Body of pancreas (tissue), 4 donors: ENCODE measurements around the gene ACAP2. TPM values are rescaled to one million over a fixed set of nuclear protein-coding genes. Genes with fewer than 3 reads are reported as not detected.

ENCODE experiments used
- ATAC-seq: fragments of 150-250 bp; one replicate; pipeline ENCODE4 v1.9.1; 2016
- DNase-seq, 4 donors: peaks; one replicate each; pipeline ENCODE4 v3.0.0-alpha.2; 2019
- H3K27ac ChIP-seq, 4 donors: fragments of 200-600 bp; sonication (generic); 1 replicate in 3 of 4; 2 replicates in 1 of 4; pipeline versions ENCODE4 v1.5.1 to v1.6.1; 2016 to 2019; ENCODE audit warnings: mild to moderate bottlenecking in 1 of 4, mixed read lengths in 1 of 4, moderate library complexity in 1 of 4
- H3K27me3 ChIP-seq, 2 donors: fragments of 200-600 bp; sonication (generic); one replicate each; pipeline ENCODE4 v1.6.0; 2016; ENCODE audit warnings: mild to moderate bottlenecking in 1 of 2
- H3K36me3 ChIP-seq, 2 donors: fragments of 200-600 bp; sonication (generic); replicated peaks in 1 of 2; 2 replicates each; pipeline ENCODE4 v1.5.1; 2016; ENCODE audit warnings: low read depth in 2 of 2; ENCODE audit not compliant: insufficient read depth in 1 of 2
- H3K4me1 ChIP-seq: fragments of 200-600 bp; sonication (generic); one replicate; pipeline ENCODE4 v1.6.0; 2016
- H3K4me3 ChIP-seq, 2 donors: fragments of 200-600 bp; sonication (generic); 1 replicate in 1 of 2; 2 replicates in 1 of 2; pipeline ENCODE4 v1.5.1; 2016 to 2019
- H3K9me3 ChIP-seq, 3 donors: fragments of 200-600 bp; sonication (generic); 1 replicate in 2 of 3; 2 replicates in 1 of 3; pipeline ENCODE4 v1.5.1; 2016
- POLR2A ChIP-seq, 3 donors: fragments of 450-650 bp; IDR thresholded peaks; one replicate each; pipeline ENCODE4 v1.6.1; 2016; ENCODE audit warnings: antibody characterized with exemption in 3 of 3, mild to moderate bottlenecking in 2 of 3
- WGBS, 2 donors: methylation state at CpG; one replicate each; pipeline ENCODE4 v1.1.5; 2017; 5-methylcytosine and 5-hydroxymethylcytosine counted together
- intact Hi-C: fragments of 100-400 bp; cut with DNase I; formaldehyde crosslinking; loops from one replicate; pipeline ENCODE4 v1.15.1; 2023
- total RNA-seq, 2 donors: library from RNA; depleted of rRNA; stranded (reverse); fragments of >200 nt; gene quantifications; one replicate each; pipeline ENCODE4 v1.1.0, GENCODE V29; 2016
- TF ChIP-seq, protein P1 (sequence below), 7 experiments: fragments of 450-650 bp in 4 of 7; fragments of 200-600 bp in 3 of 7; sonication (generic) in 3 of 7; IDR thresholded peaks; one replicate each; pipeline ENCODE4 v1.5.1; 2016 to 2019; ENCODE audit warnings: antibody characterized with exemption in 7 of 7

The ACAP2 gene
- total RNA-seq, 2 donors from 2014 or later = 25.1 to 25.9 TPM

DNA sequence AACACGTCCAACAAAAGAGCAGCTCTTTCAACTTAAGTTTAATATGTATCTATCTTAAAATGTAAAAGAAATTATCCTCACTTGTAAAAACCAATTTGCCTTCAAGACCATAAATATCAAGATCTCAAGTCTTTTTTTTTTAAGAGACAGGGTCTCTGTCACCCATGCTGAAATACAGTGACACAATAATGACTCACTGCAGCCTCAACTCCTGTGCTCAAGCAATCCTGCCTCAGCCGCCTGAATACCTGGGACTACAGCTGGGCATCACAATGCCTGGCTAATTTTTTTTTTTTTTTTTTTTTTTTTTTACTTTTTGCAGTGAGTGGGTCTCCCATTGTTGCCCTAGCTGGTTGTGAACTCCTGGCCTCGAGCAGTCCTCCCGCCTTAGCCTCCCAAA, 26.0 kb downstream of the ACAP2 start:
- no peaks in the 10 kb centered on the region for H3K27me3 ChIP-seq
- no peak for ATAC-seq
- WGBS, 2 donors = 90 to 95% methylated on average over 4 of the region's 4 CpGs

DNA sequence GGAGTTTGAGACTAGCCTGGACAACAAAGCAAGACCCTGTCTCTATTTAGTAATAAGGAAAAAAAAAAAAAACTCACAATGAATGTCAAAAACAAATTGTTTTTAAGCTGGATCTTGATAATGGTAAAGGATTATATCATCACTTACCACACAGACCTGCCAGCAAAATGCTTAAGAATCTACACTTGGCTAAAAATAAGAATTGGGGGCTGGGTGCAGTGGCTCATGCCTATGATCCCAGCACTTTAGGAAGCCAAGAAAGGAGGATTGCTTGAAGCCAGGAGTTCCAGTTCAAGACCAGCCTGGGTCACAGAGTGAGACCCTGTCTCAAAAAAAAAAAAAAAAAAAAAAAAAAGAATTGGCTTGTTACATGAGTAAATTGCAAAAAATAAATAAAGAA, 31.0 kb downstream of the ACAP2 start:
- Histone ChIP-seq H3K9me3 (no peaks in the 10 kb centered on the region), H3K36me3 (no peaks in the 10 kb centered on the region), H3K27me3 (no peaks in the 10 kb centered on the region), H3K4me3 (no peak overlapping the region), H3K4me1 (no peaks in the 10 kb centered on the region), H3K27ac (no peak overlapping the region)
- no peak for TF ChIP-seq POLR2A (IDR thresholded peaks at IDR 0.05)
- TF ChIP-seq, protein P1, sequence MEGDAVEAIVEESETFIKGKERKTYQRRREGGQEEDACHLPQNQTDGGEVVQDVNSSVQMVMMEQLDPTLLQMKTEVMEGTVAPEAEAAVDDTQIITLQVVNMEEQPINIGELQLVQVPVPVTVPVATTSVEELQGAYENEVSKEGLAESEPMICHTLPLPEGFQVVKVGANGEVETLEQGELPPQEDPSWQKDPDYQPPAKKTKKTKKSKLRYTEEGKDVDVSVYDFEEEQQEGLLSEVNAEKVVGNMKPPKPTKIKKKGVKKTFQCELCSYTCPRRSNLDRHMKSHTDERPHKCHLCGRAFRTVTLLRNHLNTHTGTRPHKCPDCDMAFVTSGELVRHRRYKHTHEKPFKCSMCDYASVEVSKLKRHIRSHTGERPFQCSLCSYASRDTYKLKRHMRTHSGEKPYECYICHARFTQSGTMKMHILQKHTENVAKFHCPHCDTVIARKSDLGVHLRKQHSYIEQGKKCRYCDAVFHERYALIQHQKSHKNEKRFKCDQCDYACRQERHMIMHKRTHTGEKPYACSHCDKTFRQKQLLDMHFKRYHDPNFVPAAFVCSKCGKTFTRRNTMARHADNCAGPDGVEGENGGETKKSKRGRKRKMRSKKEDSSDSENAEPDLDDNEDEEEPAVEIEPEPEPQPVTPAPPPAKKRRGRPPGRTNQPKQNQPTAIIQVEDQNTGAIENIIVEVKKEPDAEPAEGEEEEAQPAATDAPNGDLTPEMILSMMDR (IDR thresholded peaks at IDR 0.05) = no peak
- ATAC-seq (no peak), DNase-seq (no peak)
- intact Hi-C loops = no loop called here

More for the DNA sequence above, 26.0 kb downstream of the ACAP2 start:
- DNase-seq = no peak
- H3K4me1 ChIP-seq = no peaks in the 10 kb centered on the region
- no peak overlapping the region for H3K4me3 ChIP-seq
- H3K9me3 ChIP-seq = no peaks in the 10 kb centered on the region
- TF ChIP-seq, protein P1 (IDR thresholded peaks at IDR 0.05) = no peak
- TF ChIP-seq POLR2A (IDR thresholded peaks at IDR 0.05) = no peak
- intact Hi-C loops = no loop called here
- no peaks in the 10 kb centered on the region for H3K36me3 ChIP-seq
- H3K27ac ChIP-seq = no peak overlapping the region

DNA sequence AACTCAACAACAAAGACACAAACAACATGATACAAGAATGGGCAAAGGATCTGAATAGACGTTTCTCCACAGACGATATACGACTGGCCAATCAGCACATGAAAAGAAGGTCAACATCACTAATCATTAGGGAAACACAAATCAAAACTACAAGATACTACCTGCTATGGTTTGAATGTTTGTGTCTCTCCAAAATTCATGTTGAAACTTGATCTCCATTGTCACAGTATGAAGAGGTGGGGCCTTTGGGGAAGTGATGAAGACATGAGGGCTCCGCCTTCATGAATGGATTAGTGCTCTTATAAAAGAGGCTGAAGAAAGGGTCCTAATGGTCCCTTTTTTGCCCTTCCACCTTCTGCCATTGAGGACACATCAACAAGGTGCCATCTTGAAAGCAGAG, 32.3 kb downstream of the ACAP2 start:
- DNase-seq = no peak
- ATAC-seq = no peak
- Histone ChIP-seq H3K27ac (no peak overlapping the region), H3K27me3 (no peaks in the 10 kb centered on the region), H3K4me3 (no peak overlapping the region), H3K4me1 (no peaks in the 10 kb centered on the region), H3K9me3 (no peaks in the 10 kb centered on the region), H3K36me3 (no peaks in the 10 kb centered on the region)
- intact Hi-C loops = no loop called here
- TF ChIP-seq POLR2A (IDR thresholded peaks at IDR 0.05) = no peak
- TF ChIP-seq, protein P1 (IDR thresholded peaks at IDR 0.05) = no peak
- WGBS, 2 donors = 91 to 93% methylated on average over 4 of the region's 4 CpGs

DNA sequence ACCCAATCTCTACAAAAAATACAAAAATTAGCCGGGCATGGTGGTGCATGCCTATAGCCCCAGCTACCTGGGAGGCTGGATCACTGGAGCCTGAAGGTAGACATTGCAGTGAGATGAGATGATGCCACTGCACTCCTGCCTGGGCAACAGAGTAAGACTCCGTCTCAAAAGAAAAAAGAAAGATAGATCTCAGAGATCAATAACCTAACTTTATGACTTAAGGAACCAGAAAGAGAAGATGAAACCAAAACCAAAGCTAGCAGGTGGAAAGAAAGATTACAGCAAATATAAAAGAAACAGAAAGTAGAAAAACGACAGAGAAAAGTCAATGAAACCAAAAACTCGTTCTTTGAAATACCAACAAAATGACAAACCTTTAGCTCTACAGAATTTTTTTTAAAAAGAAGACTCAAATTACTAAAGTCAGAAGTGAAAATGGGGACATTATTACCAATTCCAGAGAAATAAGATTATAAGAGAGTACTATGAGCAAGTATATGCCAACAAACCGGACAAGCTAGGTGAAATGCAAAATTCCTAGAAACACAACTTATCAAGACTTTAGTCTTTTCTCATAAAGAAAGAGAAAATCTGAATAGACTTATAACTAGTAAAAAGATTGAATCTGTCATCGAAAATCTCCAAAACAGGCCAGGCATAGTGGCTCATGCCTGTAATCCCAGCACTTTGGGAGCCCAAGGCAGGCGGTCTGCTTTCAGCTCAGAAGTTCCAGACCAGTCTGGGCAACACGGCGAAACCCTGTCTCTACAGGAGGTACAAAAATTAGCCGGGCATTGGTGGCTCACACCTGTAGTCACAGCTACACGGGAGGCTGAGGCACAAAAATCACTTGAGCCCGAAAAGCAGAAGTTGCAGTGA, 35.0 kb downstream of the ACAP2 start:
- TF ChIP-seq, protein P1 (IDR thresholded peaks at IDR 0.05) = no peak
- no peak for TF ChIP-seq POLR2A (IDR thresholded peaks at IDR 0.05)
- no peak for DNase-seq
- no peak overlapping the region for H3K27ac ChIP-seq
- no peaks in the 10 kb centered on the region for H3K27me3 ChIP-seq
- no peak overlapping the region for H3K4me3 ChIP-seq
- H3K9me3 ChIP-seq = no peaks in the 10 kb centered on the region
- ATAC-seq = no peak
- WGBS, 2 donors = 87 to 94% methylated on average over 12 of the region's 12 CpGs
- no peaks in the 10 kb centered on the region for H3K4me1 ChIP-seq
- H3K36me3 ChIP-seq = no peaks in the 10 kb centered on the region
- intact Hi-C loops = no loop called here

DNA sequence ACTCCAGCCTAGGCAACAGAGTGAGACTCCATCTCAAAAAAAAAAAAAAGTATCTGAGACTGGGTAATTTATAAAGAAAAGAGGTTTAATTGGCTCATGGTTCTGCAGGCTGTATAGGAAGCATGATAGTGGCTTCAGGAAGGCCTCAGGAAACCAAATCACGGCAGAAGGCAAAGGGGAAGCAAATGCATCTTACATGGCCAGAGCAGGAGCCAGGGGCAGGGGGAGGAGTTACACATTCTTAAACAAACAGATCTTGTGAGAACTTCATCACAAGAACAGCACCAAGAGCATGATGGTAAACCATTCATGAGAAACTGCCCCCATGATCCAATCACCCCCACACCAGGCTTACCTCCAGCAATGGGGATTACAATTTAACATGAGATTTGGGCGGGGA, 37.2 kb downstream of the ACAP2 start:
- Histone ChIP-seq H3K9me3 (no peaks in the 10 kb centered on the region), H3K27me3 (no peaks in the 10 kb centered on the region), H3K4me1 (no peaks in the 10 kb centered on the region), H3K36me3 (no peaks in the 10 kb centered on the region), H3K27ac (no peak overlapping the region), H3K4me3 (no peak overlapping the region)
- no peak for ATAC-seq
- no peak for TF ChIP-seq POLR2A (IDR thresholded peaks at IDR 0.05)
- TF ChIP-seq, protein P1 (IDR thresholded peaks at IDR 0.05) = no peak
- intact Hi-C loops = no loop called here
- no peak for DNase-seq
- WGBS, 2 donors = 95 to 96% methylated on average over 2 of the region's 2 CpGs
